AG04449 (cell line): ENCODE data around the gene ABL1.
"Not testable (repeated sequence)": the region's sequence is repeated elsewhere in the genome, so short reads cannot be mapped to it uniquely, and the experiment has no call there.

Experiments used
- CTCF ChIA-PET: fragments of 350-600 bp; formaldehyde crosslinking; extraction: SDS; loops from one replicate; lab custom pipeline; 2021; ENCODE audit warnings: antibody characterized with exemption; lab: Yijun Ruan, JAX
- POLR2A ChIA-PET: fragments of 400-600, 350-600 bp; formaldehyde crosslinking; extraction: SDS; loops from one replicate; lab custom pipeline; 2020; ENCODE audit warnings: antibody characterized with exemption, inconsistent platforms; lab: Yijun Ruan, JAX
- DNase-seq: peaks from one replicate; pipeline ENCODE4 v3.0.0-alpha.2; 2010; ENCODE audit warnings: low read depth, low spot score
- H3K4me3 ChIP-seq: 2 replicates; pipeline ENCODE4 v1.5.1; 2011; ENCODE audit warnings: low read depth, mild to moderate bottlenecking, control low read depth, low read length
- TF ChIP-seq, protein P1 (sequence below): IDR thresholded peaks from one replicate; pipeline ENCODE4 v1.5.1; 2011; ENCODE audit warnings: mild to moderate bottlenecking, moderate library complexity, low read length, control low read depth, inconsistent platforms; ENCODE audit not compliant: insufficient read depth; ENCODE audit errors: missing control alignments

ABL1 gene

DNA sequence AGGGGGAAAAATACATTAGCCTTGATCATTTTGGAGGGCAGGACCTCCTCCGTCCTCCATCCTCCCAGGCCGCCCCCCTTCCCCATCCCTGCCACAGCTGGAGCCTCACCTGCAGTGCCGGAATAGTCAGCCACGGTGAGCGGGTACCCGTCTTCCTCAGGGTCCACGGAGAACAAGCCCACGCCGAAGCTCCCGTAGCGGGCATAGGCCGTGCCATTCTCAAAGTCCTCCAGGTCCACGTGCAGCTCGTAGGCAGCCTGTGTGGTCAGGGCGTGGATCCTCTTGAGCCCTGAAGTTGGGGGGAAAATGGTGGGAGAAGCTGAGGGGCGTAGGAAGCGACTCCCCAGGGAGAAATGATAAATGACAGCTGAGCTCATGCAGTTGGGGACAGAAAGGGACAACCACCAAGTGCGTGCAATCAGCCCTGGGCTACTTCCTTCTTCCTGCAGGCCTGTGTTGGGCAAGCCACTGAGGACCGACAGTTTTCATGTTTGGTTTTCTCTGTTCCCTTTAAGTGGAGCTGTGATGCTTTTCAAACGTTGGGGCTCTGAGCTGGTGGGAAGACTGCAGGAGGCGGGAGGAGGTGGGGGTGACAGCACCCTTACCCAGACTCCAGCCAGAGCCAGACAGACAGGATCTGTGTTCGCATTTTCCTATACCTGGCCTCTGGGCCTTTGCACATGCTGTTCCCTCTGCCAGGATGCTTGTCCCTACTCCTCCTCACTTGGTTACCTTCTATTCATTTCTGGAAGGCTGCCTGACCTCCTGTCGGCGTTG is 70.3 kb downstream of the ABL1 start:
- ChIA-PET CTCF (interaction anchor here (1.0 to 2.7 kb wide), 2 partner anchors 93 to 151 kb away, joined by 3 to 11 read pairs; no protein-coding TSS in a partner anchor), POLR2A (no interaction called here)
- TF ChIP-seq, protein P1, sequence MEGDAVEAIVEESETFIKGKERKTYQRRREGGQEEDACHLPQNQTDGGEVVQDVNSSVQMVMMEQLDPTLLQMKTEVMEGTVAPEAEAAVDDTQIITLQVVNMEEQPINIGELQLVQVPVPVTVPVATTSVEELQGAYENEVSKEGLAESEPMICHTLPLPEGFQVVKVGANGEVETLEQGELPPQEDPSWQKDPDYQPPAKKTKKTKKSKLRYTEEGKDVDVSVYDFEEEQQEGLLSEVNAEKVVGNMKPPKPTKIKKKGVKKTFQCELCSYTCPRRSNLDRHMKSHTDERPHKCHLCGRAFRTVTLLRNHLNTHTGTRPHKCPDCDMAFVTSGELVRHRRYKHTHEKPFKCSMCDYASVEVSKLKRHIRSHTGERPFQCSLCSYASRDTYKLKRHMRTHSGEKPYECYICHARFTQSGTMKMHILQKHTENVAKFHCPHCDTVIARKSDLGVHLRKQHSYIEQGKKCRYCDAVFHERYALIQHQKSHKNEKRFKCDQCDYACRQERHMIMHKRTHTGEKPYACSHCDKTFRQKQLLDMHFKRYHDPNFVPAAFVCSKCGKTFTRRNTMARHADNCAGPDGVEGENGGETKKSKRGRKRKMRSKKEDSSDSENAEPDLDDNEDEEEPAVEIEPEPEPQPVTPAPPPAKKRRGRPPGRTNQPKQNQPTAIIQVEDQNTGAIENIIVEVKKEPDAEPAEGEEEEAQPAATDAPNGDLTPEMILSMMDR: no peak
- H3K4me3 ChIP-seq: no peak overlapping the region
- no peak for DNase-seq

DNA sequence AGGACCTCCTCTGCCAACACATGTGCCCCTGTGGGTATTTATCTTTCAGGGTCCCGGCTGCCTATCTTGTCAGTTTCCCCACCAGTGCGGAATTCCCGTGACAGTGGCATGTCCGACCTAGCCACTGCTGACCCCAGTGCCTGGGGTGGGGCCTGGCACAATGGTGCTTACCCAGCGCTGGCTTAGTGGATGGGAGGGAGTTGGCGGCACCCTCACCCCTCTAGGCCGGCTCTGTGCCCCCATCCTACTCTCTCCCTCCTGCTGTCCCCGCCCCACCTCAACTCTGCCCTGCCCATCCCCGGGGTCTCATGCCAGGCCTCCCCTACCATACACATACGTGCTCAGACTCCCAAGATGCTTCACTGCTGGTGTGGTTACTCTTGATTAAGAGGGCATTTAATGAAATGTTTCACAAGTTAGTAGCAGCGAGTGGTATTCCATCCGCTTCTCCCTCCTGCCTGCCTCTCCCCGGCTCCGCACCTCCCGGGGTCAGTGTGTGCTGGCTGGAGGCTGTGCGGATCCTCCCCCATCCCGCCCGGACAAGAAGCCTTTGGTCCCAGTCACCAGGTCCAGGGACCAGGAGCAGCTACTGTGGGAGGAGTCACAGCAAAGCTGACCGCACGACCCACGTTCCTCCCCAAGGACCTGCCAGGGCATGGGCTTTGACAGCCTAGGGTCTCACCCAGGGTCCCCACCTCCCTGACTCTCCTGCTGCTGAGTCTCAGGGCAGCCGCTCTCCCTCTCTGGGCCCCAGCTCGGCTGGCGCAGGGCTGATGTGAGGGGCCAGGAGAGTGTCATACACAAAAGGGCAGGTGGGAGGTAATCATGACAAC is 71.1 kb downstream of the ABL1 start:
- H3K4me3 ChIP-seq: no peak overlapping the region
- CTCF ChIA-PET: interaction anchor here (2.7 kb wide), 1 partner anchor 92 kb away, joined by 11 read pairs; no protein-coding TSS in a partner anchor
- POLR2A ChIA-PET: no interaction called here
- DNase-seq: no peak
- TF ChIP-seq, protein P1: no peak

DNA sequence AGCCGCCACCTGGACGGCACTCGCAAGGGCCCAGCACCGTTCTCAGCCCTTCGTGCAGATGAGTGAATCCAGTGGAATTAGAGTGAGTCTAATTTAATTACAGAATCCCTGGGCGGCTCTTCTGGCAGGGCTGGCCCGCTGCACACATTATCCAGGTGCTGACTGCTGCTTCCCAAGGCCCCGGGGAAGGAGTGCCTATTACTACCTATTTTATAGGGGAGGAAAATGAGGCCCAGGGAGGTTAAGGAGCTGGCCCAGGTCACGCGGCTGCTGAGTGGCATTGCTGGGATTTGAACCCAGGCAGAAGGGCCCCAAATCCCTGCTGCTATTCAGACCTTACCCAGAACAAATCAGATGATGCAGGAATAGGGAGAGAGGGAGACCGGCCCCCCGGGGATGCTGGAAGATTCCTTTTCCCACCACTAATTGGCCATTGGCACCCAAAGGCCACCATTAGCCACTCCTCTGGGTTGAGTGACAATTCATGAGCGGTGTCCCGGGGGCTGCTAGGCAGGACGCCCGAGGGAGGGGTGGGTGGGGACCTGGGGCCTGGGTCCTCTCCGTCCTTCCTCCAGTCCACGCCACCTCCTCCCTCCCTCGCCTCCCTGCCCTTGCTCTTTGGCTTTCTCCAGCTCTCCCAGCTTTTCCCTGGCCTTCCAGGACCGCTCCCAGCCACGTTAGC is 71.8 kb downstream of the ABL1 start:
- TF ChIP-seq, protein P1: no peak
- H3K4me3 ChIP-seq: no peak overlapping the region
- ChIA-PET CTCF (no interaction called here), POLR2A (no interaction called here)
- DNase-seq: no peak

DNA sequence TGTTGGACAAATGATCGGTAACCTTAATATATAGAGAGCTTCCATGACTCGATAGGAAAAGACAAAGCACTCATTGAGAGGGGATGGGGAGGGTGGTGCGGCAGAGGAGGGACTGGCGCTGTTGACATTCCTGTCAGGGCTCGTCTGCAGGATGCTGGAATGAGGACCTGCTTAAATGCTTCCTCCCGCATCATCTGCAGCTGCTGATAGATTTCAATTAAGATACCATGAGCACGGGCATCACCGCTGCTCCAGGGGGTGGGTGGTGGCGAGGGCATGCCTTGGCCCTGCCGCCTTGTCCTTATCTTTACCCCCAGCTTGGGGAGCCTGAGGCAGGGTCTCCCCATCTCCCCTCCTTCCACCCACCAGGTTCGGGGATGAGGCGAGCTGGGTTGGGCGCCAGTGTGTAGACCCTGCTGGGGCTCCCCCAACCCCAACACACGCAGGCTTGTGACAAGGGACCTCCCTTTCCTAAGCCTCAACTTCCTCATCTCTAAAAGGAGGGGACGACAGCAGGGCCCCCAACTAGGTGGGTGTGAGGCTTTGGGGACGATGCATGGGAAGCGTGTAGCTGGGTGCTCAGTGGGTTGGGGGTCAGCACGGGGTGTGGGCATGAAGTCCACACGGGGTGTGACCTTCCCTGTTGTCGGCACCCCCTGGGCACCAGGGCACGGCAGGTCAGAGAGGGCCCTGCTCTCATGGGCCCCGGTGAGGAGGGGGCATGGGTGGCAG is 73.3 kb downstream of the ABL1 start:
- POLR2A ChIA-PET: no interaction called here
- no peak for DNase-seq
- CTCF ChIA-PET: interaction anchor here (0.7 to 1.1 kb wide), 3 partner anchors 87 to 207 kb away, joined by 3 read pairs; no protein-coding TSS in a partner anchor
- TF ChIP-seq, protein P1: no peak
- no peak overlapping the region for H3K4me3 ChIP-seq

DNA sequence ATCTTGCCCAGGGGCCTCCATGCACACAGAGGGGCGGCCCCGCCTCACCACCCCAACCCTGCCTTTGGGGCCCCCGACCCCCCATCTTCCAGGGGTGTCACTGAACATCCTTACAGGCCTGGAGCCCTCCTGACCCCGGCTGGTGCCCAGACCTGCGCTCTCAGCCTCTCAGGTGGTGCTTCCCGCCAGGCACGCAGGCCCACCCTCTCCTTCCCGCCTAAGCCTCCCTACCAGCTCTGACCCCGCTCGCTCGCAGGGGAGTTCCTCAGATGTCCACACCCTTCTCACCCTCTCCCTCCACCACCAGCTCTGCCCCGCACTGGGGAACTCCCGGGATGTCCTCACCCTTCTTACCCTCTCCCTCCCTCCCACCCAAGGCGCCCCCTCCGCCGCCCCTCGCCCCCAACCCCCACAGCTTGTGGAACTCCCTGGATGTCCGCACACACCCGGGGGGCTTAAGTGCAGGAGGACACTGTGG is 73.9 kb downstream of the ABL1 start:
- CTCF ChIA-PET: no interaction called here
- POLR2A ChIA-PET: no interaction called here
- DNase-seq: no peak
- TF ChIP-seq, protein P1: no peak
- H3K4me3 ChIP-seq: no peak overlapping the region

DNA sequence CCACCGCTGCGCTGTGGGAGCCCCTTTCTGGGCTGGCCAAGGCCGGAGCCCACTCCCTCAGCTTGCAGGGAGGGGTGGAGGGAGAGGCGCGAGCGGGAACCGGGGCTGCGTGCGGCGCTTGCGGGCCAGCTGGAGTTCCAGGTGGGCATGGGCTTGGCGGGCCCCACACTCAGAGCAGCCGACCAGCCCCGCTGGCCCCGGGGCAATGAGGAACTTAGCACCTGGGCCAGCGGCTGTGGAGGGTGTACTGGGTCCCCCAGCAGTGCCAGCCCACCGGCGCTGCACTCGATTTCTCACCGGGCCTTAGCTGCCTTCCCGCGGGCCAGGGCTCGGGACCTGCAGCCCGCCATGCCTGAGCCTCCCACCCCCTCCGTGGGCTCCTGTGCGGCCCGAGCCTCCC is 75.0 kb downstream of the ABL1 start:
- DNase-seq, CTCF ChIA-PET, POLR2A ChIA-PET, H3K4me3 ChIP-seq: not testable (repeated sequence)

DNA sequence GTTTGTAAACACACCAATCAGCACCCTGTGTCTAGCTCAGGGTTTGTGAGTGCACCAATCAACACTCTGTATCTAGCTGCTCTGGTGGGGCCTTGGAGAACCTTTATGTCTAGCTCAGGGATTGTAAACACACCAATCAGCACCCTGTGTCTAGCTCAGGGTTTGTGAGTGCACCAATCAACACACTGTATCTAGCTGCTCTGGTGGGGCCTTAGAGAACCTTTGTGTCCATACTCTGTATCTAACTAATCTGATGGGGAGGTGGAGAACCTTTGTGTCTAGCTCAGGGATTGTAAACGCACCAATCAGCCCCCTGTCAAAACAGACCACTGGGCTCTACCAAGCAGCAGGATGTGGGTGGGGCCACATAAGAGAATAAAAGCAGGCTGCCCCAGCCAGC is 75.6 kb downstream of the ABL1 start:
- H3K4me3 ChIP-seq, POLR2A ChIA-PET, DNase-seq: not testable (repeated sequence)
- CTCF ChIA-PET: interaction anchor here (0.8 kb wide), 1 partner anchor 20 kb away, joined by 3 read pairs; no protein-coding TSS in a partner anchor
